Neural cell (in vitro differentiated cells): Measurements from ENCODE around the gene TGM4. TPM values are rescaled to one million over a fixed set of nuclear protein-coding genes. Genes with fewer than 3 reads are reported as not detected.

Source experiments
- H2AFZ ChIP-seq: fragments of 200-600, 300-800 bp; sonication (generic), shearing (Covaris generic); 2 replicates; pipeline ENCODE4 v1.6.0; 2014; ENCODE audit warnings: low read depth, mild to moderate bottlenecking, antibody characterized with exemption, low read length, moderate library complexity
- H3F3A ChIP-seq: fragments of 200-600 bp; shearing (Covaris generic); 2 replicates; pipeline ENCODE4 v1.6.1; 2016; ENCODE audit warnings: mild to moderate bottlenecking, moderate library complexity, mixed read lengths, antibody characterized with exemption, low read length; ENCODE audit not compliant: insufficient read depth, poor library complexity, severe bottlenecking
- H3K27ac ChIP-seq: fragments of 200-600, 300-800 bp; sonication (generic), shearing (Covaris generic); 2 replicates; pipeline ENCODE4 v1.5.1; 2014; ENCODE audit warnings: mild to moderate bottlenecking, low read length, moderate library complexity
- H3K27me3 ChIP-seq: fragments of 300-800, 200-600 bp; sonication (generic), shearing (Covaris generic); 2 replicates; pipeline ENCODE4 v1.6.0; 2014; ENCODE audit warnings: mild to moderate bottlenecking, low read depth, low read length, moderate library complexity; ENCODE audit not compliant: insufficient read depth
- H3K36me3 ChIP-seq: fragments of 300-800, 200-600 bp; sonication (generic), shearing (Covaris generic); 2 replicates; pipeline ENCODE4 v1.5.1; 2014; ENCODE audit warnings: mild to moderate bottlenecking, antibody characterized with exemption, low read length, moderate library complexity; ENCODE audit not compliant: insufficient read depth
- H3K4me2 ChIP-seq: fragments of 300-800, 200-600 bp; sonication (generic), shearing (Covaris generic); 2 replicates; pipeline ENCODE4 v1.6.0; 2014; ENCODE audit warnings: mild to moderate bottlenecking, low read length
- H3K4me3 ChIP-seq: fragments of 300-800, 200-600 bp; sonication (generic), shearing (Covaris generic); 2 replicates; pipeline ENCODE4 v1.5.1; 2014; ENCODE audit warnings: mild to moderate bottlenecking, low read length, moderate library complexity
- H3K79me2 ChIP-seq: fragments of 200-600 bp; shearing (Covaris generic); replicated peaks from 2 replicates; pipeline ENCODE4 v1.6.0; 2014; ENCODE audit warnings: mild to moderate bottlenecking, low read length, moderate library complexity; ENCODE audit not compliant: insufficient read depth
- H3K9ac ChIP-seq: fragments of 300-800, 200-600 bp; sonication (generic), shearing (Covaris generic); 2 replicates; pipeline ENCODE4 v1.6.1; 2016; ENCODE audit warnings: mild to moderate bottlenecking, low read length, mixed read lengths
- H3K9me2 ChIP-seq: fragments of 200-600 bp; shearing (Covaris generic); 2 replicates; pipeline ENCODE4 v1.6.1; 2016; ENCODE audit warnings: mild to moderate bottlenecking, low read length, mixed read lengths; ENCODE audit not compliant: insufficient read depth
- H3K9me3 ChIP-seq: fragments of 200-600, 300-800 bp; sonication (generic), shearing (Covaris generic); 2 replicates; pipeline ENCODE4 v1.6.1; 2016; ENCODE audit warnings: mild to moderate bottlenecking, mixed run types, low read length, moderate library complexity, mixed read lengths
- H4K20me1 ChIP-seq: fragments of 200-600 bp; shearing (Covaris generic); 2 replicates; pipeline ENCODE4 v1.6.1; 2016; ENCODE audit warnings: mild to moderate bottlenecking, mixed run types; ENCODE audit not compliant: insufficient read depth
- EP300 ChIP-seq: fragments of 450-650 bp; conservative IDR thresholded peaks from 2 replicates; pipeline ENCODE4 v1.6.1; 2014; ENCODE audit warnings: antibody characterized with exemption, mild to moderate bottlenecking, moderate library complexity; ENCODE audit not compliant: poor library complexity, severe bottlenecking
- EZH2 ChIP-seq: fragments of 200-600, 300-800 bp; shearing (Covaris generic), sonication (generic); IDR thresholded peaks from 2 replicates; pipeline ENCODE4 v1.6.1; 2014; ENCODE audit warnings: antibody characterized with exemption, low read length, borderline replicate concordance, mild to moderate bottlenecking; ENCODE audit not compliant: insufficient read depth, poor library complexity, severe bottlenecking
- MXI1 ChIP-seq: fragments of 450-650 bp; conservative IDR thresholded peaks from 2 replicates; pipeline ENCODE4 v1.6.1; 2014; ENCODE audit warnings: antibody characterized with exemption, mild to moderate bottlenecking; ENCODE audit not compliant: poor library complexity, severe bottlenecking
- POLR2AphosphoS5 ChIP-seq: IDR thresholded peaks from 2 replicates; pipeline ENCODE4 v1.6.1; 2012
- RAD21 ChIP-seq: fragments of 450-650 bp; conservative IDR thresholded peaks from 2 replicates; pipeline ENCODE4 v1.6.1; 2014; ENCODE audit warnings: antibody characterized with exemption, mild to moderate bottlenecking, moderate library complexity
- SMC3 ChIP-seq: fragments of 450-650 bp; conservative IDR thresholded peaks from 2 replicates; pipeline ENCODE4 v1.6.1; 2014; ENCODE audit warnings: antibody characterized with exemption, mild to moderate bottlenecking, moderate library complexity; ENCODE audit not compliant: poor library complexity
- TAF1 ChIP-seq: IDR thresholded peaks from 2 replicates; pipeline ENCODE4 v1.6.1; 2012; ENCODE audit warnings: low read depth
- polyA plus RNA-seq: library from polyadenylated mRNA; depleted of rRNA; stranded (reverse); fragments of >200 nt; gene quantifications from 2 replicates; pipeline ENCODE4 v1.2.3, GENCODE V29; 2014
- TF ChIP-seq, protein P1 (sequence below): fragments of 450-650 bp; IDR thresholded peaks from 2 replicates; pipeline ENCODE4 v1.5.1; 2014; ENCODE audit warnings: antibody characterized with exemption, mild to moderate bottlenecking, moderate library complexity; ENCODE audit not compliant: poor library complexity, severe bottlenecking
- TF ChIP-seq, protein P2 (sequence below): IDR thresholded peaks from 2 replicates; pipeline ENCODE4 v1.6.1; 2012; ENCODE audit warnings: borderline replicate concordance

Gene TGM4
- polyA plus RNA-seq, 1 donor from 2014 or later: not detected

DNA sequence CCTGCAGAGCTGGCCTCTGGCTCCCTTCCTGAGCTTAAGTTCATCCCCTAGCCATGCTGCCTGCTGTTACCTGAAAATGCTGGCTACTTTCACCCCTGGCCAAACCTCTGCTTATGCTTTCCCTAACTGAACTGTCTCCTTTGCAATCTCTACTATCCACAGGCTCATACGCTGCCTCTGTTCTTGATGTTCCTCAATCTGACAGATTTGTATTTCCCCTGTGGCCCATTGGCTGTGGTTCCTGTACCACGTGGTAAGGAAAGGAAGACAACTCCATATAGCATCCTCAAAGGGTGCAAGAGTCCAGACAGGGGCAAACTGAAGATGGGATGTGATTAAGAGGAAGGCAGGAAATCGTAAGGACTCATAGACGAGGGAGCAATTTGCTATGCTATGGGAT, 33.2 kb downstream of the TGM4 start:
- no peak overlapping the region for H3K9ac ChIP-seq
- no peaks in the 10 kb centered on the region for H3F3A ChIP-seq
- no peak overlapping the region for H3K4me2 ChIP-seq
- H3K79me2 ChIP-seq: no peaks in the 10 kb centered on the region
- H3K27me3 ChIP-seq: no peaks in the 10 kb centered on the region
- no peaks in the 10 kb centered on the region for H4K20me1 ChIP-seq
- H3K27ac ChIP-seq: no peak overlapping the region
- no peaks in the 10 kb centered on the region for H3K9me2 ChIP-seq
- no peak overlapping the region for H2AFZ ChIP-seq
- no peaks in the 10 kb centered on the region for H3K9me3 ChIP-seq
- no peak for TF ChIP-seq POLR2AphosphoS5
- TF ChIP-seq, protein P1, sequence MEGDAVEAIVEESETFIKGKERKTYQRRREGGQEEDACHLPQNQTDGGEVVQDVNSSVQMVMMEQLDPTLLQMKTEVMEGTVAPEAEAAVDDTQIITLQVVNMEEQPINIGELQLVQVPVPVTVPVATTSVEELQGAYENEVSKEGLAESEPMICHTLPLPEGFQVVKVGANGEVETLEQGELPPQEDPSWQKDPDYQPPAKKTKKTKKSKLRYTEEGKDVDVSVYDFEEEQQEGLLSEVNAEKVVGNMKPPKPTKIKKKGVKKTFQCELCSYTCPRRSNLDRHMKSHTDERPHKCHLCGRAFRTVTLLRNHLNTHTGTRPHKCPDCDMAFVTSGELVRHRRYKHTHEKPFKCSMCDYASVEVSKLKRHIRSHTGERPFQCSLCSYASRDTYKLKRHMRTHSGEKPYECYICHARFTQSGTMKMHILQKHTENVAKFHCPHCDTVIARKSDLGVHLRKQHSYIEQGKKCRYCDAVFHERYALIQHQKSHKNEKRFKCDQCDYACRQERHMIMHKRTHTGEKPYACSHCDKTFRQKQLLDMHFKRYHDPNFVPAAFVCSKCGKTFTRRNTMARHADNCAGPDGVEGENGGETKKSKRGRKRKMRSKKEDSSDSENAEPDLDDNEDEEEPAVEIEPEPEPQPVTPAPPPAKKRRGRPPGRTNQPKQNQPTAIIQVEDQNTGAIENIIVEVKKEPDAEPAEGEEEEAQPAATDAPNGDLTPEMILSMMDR: no peak
- no peak for TF ChIP-seq RAD21
- no peak for TF ChIP-seq EP300
- no peak for TF ChIP-seq MXI1
- no peak for TF ChIP-seq SMC3
- no peak for TF ChIP-seq TAF1
- TF ChIP-seq EZH2: no peak
- TF ChIP-seq, protein P2, sequence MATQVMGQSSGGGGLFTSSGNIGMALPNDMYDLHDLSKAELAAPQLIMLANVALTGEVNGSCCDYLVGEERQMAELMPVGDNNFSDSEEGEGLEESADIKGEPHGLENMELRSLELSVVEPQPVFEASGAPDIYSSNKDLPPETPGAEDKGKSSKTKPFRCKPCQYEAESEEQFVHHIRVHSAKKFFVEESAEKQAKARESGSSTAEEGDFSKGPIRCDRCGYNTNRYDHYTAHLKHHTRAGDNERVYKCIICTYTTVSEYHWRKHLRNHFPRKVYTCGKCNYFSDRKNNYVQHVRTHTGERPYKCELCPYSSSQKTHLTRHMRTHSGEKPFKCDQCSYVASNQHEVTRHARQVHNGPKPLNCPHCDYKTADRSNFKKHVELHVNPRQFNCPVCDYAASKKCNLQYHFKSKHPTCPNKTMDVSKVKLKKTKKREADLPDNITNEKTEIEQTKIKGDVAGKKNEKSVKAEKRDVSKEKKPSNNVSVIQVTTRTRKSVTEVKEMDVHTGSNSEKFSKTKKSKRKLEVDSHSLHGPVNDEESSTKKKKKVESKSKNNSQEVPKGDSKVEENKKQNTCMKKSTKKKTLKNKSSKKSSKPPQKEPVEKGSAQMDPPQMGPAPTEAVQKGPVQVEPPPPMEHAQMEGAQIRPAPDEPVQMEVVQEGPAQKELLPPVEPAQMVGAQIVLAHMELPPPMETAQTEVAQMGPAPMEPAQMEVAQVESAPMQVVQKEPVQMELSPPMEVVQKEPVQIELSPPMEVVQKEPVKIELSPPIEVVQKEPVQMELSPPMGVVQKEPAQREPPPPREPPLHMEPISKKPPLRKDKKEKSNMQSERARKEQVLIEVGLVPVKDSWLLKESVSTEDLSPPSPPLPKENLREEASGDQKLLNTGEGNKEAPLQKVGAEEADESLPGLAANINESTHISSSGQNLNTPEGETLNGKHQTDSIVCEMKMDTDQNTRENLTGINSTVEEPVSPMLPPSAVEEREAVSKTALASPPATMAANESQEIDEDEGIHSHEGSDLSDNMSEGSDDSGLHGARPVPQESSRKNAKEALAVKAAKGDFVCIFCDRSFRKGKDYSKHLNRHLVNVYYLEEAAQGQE: no peak
- no peaks in the 10 kb centered on the region for H3K36me3 ChIP-seq
- H3K4me3 ChIP-seq: no peak overlapping the region

DNA sequence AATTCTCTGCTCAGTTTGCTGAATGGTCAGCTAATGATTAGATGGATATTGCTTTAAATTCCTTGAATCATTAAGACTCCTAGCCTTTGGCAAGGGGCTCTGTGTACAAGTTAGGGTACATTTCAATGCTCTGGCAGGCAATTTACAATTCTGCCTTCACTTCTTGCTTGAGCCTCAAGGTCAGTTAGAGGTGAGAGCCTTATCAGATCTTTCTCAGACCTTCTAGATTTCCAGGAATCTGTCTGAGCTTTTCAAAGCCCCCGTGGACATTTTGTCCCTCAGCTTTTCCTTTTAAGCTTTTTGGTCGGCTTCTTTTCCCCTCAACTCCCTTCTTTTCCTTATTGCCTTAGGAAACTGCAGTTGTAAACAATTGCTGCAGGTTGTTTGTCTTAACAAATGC, 34.7 kb downstream of the TGM4 start:
- Histone ChIP-seq H4K20me1 (no peaks in the 10 kb centered on the region), H2AFZ (no peak overlapping the region), H3F3A (no peaks in the 10 kb centered on the region), H3K27ac (no peak overlapping the region), H3K79me2 (no peaks in the 10 kb centered on the region), H3K9ac (no peak overlapping the region), H3K9me3 (no peaks in the 10 kb centered on the region), H3K4me2 (no peak overlapping the region), H3K4me3 (no peak overlapping the region), H3K9me2 (no peaks in the 10 kb centered on the region), H3K27me3 (no peaks in the 10 kb centered on the region), H3K36me3 (no peaks in the 10 kb centered on the region)
- TF ChIP-seq EP300 (no peak), TAF1 (no peak), SMC3 (no peak)
- TF ChIP-seq, protein P2: no peak
